ENCODE results near the gene TSPYL1.

TSPYL1 gene

DNA sequence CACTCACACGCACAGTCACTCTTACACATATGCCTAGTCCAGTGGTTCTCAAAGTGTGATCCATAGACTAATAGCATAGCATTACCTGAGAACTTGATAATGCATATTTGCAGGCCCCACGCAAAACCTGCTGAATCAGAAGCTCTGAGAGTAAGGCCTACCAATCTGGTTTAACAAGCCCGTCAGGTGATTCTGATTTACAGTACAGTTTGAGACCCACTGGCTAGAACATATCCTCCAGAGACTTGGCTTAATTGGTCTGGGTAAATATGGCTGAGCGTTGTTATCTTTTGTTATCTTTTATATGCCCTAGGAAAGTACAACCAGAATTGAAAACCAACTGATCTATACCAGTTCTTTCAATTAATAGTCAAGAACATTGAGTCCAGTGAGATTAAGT lies 35.4 kb downstream of the TSPYL1 start:
- in situ Hi-C loops (cut with HindIII; ENCODE audit: low pct_ligation_motif_present, low pct_unique_long_range_greater_than_20kb, low sequenced_read_pairs) = no loop called here
- DNase-seq = no peak

DNA sequence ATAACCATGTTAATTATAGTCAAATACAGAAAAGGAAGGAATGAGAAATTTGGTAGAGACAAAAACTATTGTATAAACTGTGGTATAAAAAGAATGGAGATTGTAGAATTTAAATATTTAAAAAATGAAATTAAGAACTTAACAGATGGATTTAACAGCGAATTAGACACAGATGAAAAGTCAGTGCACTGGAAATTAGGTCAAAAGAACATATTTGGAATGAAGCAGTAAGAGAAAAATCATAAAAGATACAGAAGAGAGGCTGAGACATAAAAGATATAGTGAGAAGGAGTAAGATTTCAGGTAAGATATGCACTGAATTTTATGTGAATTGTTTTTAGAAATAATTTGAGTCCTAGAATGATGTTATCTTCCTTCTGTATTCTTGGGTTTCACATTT lies 39.9 kb downstream of the TSPYL1 start:
- no peak for DNase-seq
- in situ Hi-C loops (cut with HindIII; ENCODE audit: low pct_ligation_motif_present, low pct_unique_long_range_greater_than_20kb, low sequenced_read_pairs) = no loop called here

DNA sequence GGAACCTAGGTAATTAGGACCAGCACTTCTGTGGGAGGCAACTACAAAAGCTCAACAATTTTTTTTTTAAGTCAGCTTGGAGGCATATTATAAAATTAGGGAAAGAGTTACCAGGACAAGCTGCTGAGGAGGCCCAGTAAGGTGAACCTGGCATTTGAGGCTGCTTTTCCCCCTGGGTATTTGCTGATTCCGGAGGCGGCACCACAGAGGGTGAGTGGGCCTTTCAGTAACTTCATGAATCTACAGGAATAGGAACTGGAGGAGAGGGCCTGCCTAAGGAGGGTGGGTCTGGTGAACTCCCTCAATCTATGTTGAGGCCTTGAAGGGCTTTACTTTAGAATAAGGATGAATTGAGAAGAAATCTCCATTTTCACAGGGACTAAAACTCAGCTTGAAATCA lies 40.5 kb downstream of the TSPYL1 start:
- no peak for DNase-seq
- in situ Hi-C loops (cut with HindIII; ENCODE audit: low pct_ligation_motif_present, low pct_unique_long_range_greater_than_20kb, low sequenced_read_pairs) = no loop called here

GRCh38 chr6:116238083-116238482 lies 41.6 kb downstream of the TSPYL1 start:
- DNase-seq = no peak
- in situ Hi-C loops (cut with HindIII; ENCODE audit: low pct_ligation_motif_present, low pct_unique_long_range_greater_than_20kb, low sequenced_read_pairs) = no loop called here

- DNase-seq = no peak
- in situ Hi-C loops (cut with HindIII; ENCODE audit: low pct_ligation_motif_present, low pct_unique_long_range_greater_than_20kb, low sequenced_read_pairs) = no loop called here
These were observed 45.0 kb downstream of the TSPYL1 start for GRCh38 chr6:116234689-116235088.

- no peak for DNase-seq
- in situ Hi-C loops (cut with HindIII; ENCODE audit: low pct_ligation_motif_present, low pct_unique_long_range_greater_than_20kb, low sequenced_read_pairs) = no loop called here
These were observed 50.3 kb downstream of the TSPYL1 start for GRCh38 chr6:116229287-116229913.
